Measurements from ENCODE around the gene CYYR1. TPM values are rescaled to one million over a fixed set of nuclear protein-coding genes. Genes with fewer than 3 reads are reported as not detected.
A peak's percentile ranks its signal among the peaks of the same experiment; 100 is the strongest.
"Not testable (repeated sequence)": the region's sequence is repeated elsewhere in the genome, so short reads cannot be mapped to it uniquely, and the experiment has no call there.

The CYYR1 gene
- total RNA-seq, 1 donor, result 0.09 TPM

- no peak for TF ChIP-seq CTCF (IDR thresholded peaks at IDR 0.05; ENCODE audit: insufficient read depth, low read length)
- H3K4me3 ChIP-seq (ENCODE audit: low read depth, low read length), result no peak overlapping the region
- DNase-seq (ENCODE audit: low read depth), result no peak
Measured at GRCh38 chr21:26470351-26471098, 102.6 kb downstream of the CYYR1 start.

GRCh38 chr21:26469789-26470188, 103.3 kb downstream of the CYYR1 start:
- TF ChIP-seq CTCF (IDR thresholded peaks at IDR 0.05; ENCODE audit: insufficient read depth, low read length), result no peak
- no peak overlapping the region for H3K4me3 ChIP-seq (ENCODE audit: low read depth, low read length)
- DNase-seq (ENCODE audit: low read depth), result peak; percentile 88

- DNase-seq (ENCODE audit: low read depth), result no peak
- no peak overlapping the region for H3K4me3 ChIP-seq (ENCODE audit: low read depth, low read length)
- no peak for TF ChIP-seq CTCF (IDR thresholded peaks at IDR 0.05; ENCODE audit: insufficient read depth, low read length)
Measured at GRCh38 chr21:26465916-26466315, 107.2 kb downstream of the CYYR1 start.

DNA sequence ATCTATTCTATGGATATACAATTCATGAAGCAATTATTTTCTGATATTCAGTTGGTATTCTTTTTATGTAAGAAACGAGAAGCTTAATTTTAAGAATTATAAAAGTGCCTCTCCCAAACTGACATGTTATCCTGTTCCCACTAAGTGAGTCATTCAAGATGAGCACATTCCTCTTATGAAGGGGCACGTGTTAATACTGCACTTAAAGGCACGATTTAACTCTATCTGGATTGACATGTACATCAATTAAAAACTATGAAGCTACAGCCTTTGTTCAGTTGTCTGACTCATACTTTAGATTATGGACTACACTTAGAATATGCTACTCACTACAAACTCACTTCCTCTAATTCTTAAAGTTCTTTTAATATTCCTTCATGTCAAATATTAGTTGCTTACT, 111.6 kb downstream of the CYYR1 start:
- TF ChIP-seq CTCF (IDR thresholded peaks at IDR 0.05; ENCODE audit: insufficient read depth, low read length), result no peak
- DNase-seq (ENCODE audit: low read depth), result no peak
- H3K4me3 ChIP-seq (ENCODE audit: low read depth, low read length), result no peak overlapping the region

DNA sequence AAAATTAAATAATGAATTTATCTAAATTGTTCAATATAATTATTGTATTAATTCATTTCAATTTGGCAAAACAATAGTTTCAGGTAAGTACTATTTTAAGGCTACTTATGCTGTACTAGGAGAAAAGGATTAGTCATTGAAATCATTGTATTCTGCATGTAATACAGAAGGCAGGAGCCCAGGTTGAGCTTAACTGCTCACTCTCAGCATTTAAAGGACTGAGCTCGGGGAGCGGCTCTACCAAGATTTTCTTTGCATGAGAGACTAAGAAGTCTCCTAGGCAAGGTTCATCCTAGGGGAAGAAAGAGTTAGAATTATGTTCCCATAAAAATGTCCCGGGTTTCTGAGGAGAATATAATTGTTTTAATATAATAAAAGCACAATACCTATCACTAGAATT, 112.5 kb downstream of the CYYR1 start:
- no peak for TF ChIP-seq CTCF (IDR thresholded peaks at IDR 0.05; ENCODE audit: insufficient read depth, low read length)
- no peak overlapping the region for H3K4me3 ChIP-seq (ENCODE audit: low read depth, low read length)
- no peak for DNase-seq (ENCODE audit: low read depth)

GRCh38 chr21:26458854-26459253, 114.2 kb downstream of the CYYR1 start:
- not testable (repeated sequence) for DNase-seq (ENCODE audit: low read depth); H3K4me3 ChIP-seq (ENCODE audit: low read depth, low read length)

GRCh38 chr21:26457817-26458216, 115.3 kb downstream of the CYYR1 start:
- DNase-seq (ENCODE audit: low read depth), result peak; percentile 29
- H3K4me3 ChIP-seq (ENCODE audit: low read depth, low read length), result no peak overlapping the region
- no peak for TF ChIP-seq CTCF (IDR thresholded peaks at IDR 0.05; ENCODE audit: insufficient read depth, low read length)
